Measurements from ENCODE around the gene SLC9A9.

DNA sequence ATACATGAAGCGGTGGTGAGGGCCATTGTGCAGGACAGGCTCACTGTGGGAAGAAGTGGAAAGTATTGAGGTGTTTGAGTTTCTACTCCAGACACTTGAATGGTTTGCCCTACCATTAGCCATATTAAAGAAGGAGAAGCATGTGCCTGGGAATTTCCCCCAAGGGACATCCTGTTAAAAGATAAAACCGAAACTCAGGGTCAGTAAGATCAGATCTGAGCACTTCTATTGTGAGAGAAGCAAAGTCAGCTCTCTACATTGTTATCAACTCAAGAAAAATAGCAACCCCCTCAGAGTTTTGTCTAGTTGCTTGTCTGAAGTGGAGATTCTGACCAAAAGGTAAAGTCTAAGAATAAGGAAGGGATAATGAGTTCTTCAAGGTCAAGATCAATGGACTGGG is 458.9 kb downstream of the SLC9A9 start:
- TF ChIP-seq, protein P1, sequence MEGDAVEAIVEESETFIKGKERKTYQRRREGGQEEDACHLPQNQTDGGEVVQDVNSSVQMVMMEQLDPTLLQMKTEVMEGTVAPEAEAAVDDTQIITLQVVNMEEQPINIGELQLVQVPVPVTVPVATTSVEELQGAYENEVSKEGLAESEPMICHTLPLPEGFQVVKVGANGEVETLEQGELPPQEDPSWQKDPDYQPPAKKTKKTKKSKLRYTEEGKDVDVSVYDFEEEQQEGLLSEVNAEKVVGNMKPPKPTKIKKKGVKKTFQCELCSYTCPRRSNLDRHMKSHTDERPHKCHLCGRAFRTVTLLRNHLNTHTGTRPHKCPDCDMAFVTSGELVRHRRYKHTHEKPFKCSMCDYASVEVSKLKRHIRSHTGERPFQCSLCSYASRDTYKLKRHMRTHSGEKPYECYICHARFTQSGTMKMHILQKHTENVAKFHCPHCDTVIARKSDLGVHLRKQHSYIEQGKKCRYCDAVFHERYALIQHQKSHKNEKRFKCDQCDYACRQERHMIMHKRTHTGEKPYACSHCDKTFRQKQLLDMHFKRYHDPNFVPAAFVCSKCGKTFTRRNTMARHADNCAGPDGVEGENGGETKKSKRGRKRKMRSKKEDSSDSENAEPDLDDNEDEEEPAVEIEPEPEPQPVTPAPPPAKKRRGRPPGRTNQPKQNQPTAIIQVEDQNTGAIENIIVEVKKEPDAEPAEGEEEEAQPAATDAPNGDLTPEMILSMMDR (IDR thresholded peaks at IDR 0.05; ENCODE audit: borderline replicate concordance, extremely low read depth, low read length, poor library complexity, severe bottlenecking), result no peak
- TF ChIP-seq EZH2 (IDR thresholded peaks at IDR 0.05; ENCODE audit: borderline replicate concordance, low read depth, low read length, severe bottlenecking), result no peak

Data from DND-41 (cell line).